GM19025 (cell line): ENCODE measurements around the gene PRDM5.
"Not testable (repeated sequence)": the region's sequence is repeated elsewhere in the genome, so short reads cannot be mapped to it uniquely, and the experiment has no call there.

Experiments
- ATAC-seq: cut with Tn5 transposase; IDR thresholded peaks from one replicate; pipeline ENCODE4 v1.9.1; 2021; ENCODE audit warnings: mild to moderate bottlenecking, low read depth, moderate library complexity; ENCODE audit not compliant: unreplicated experiment

The PRDM5 gene

GRCh38 chr4:120765260-120765680 lies 157.3 kb downstream of the PRDM5 start:
- ATAC-seq = no peak

GRCh38 chr4:120763650-120764049 lies 158.9 kb downstream of the PRDM5 start:
- no peak for ATAC-seq

GRCh38 chr4:120761070-120761469 lies 161.5 kb downstream of the PRDM5 start:
- no peak for ATAC-seq

- ATAC-seq = no peak
These were observed 162.5 kb downstream of the PRDM5 start for GRCh38 chr4:120760047-120760446.

- ATAC-seq = no peak
These were observed 166.7 kb downstream of the PRDM5 start for GRCh38 chr4:120755864-120756263.

GRCh38 chr4:120754590-120754989 lies 167.9 kb downstream of the PRDM5 start:
- no peak for ATAC-seq

- ATAC-seq = no peak
These were observed 168.7 kb downstream of the PRDM5 start for GRCh38 chr4:120753854-120754253.

- no peak for ATAC-seq
These were observed 172.4 kb downstream of the PRDM5 start for GRCh38 chr4:120750152-120750525.

- peak; percentile 98 for ATAC-seq
These were observed 172.9 kb downstream of the PRDM5 start for GRCh38 chr4:120749445-120750151.

GRCh38 chr4:120741636-120742035 lies 180.9 kb downstream of the PRDM5 start:
- not testable (repeated sequence) for ATAC-seq

- ATAC-seq = no peak
These were observed 186.2 kb downstream of the PRDM5 start for GRCh38 chr4:120736312-120736711.

- ATAC-seq = no peak
These were observed 188.6 kb downstream of the PRDM5 start for GRCh38 chr4:120733968-120734367.

- ATAC-seq = no peak
These were observed 189.5 kb downstream of the PRDM5 start for GRCh38 chr4:120733054-120733453.

- no peak for ATAC-seq
These were observed 191.0 kb downstream of the PRDM5 start for GRCh38 chr4:120731561-120731960.

GRCh38 chr4:120730777-120731320 lies 191.7 kb downstream of the PRDM5 start:
- ATAC-seq = no peak

GRCh38 chr4:120728892-120729675 lies 193.4 kb downstream of the PRDM5 start:
- no peak for ATAC-seq

- ATAC-seq = no peak
These were observed 196.6 kb downstream of the PRDM5 start for GRCh38 chr4:120725639-120726580.

- ATAC-seq = no peak
These were observed 197.9 kb downstream of the PRDM5 start for GRCh38 chr4:120724656-120725055.

GRCh38 chr4:120723986-120724385 lies 198.5 kb downstream of the PRDM5 start:
- ATAC-seq = no peak

GRCh38 chr4:120723105-120723504 lies 199.4 kb downstream of the PRDM5 start:
- no peak for ATAC-seq

- ATAC-seq = no peak
These were observed 199.9 kb downstream of the PRDM5 start for GRCh38 chr4:120722655-120723054.
